ENCODE results near the gene CD81.

DNA sequence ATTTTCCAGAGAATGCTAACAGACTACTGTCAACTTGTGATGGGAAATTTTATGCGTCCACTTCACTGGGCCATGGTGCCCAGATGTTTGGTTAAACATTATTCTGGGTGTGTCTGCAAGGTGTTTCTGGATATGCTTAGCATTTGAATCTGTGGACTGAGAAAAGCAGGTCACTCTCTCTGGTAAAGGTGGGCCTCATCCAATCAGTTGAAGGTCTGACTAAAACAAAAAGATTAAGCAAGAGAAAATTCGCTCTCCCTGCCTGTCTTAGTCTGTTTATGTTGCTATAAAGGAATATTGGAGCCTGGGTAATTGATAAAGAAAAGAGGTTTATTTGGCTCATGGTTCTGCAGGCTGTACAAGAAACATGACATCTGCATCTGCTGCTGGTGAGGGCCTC, 32.1 kb upstream of the CD81 start:
- TF ChIP-seq, protein P1, sequence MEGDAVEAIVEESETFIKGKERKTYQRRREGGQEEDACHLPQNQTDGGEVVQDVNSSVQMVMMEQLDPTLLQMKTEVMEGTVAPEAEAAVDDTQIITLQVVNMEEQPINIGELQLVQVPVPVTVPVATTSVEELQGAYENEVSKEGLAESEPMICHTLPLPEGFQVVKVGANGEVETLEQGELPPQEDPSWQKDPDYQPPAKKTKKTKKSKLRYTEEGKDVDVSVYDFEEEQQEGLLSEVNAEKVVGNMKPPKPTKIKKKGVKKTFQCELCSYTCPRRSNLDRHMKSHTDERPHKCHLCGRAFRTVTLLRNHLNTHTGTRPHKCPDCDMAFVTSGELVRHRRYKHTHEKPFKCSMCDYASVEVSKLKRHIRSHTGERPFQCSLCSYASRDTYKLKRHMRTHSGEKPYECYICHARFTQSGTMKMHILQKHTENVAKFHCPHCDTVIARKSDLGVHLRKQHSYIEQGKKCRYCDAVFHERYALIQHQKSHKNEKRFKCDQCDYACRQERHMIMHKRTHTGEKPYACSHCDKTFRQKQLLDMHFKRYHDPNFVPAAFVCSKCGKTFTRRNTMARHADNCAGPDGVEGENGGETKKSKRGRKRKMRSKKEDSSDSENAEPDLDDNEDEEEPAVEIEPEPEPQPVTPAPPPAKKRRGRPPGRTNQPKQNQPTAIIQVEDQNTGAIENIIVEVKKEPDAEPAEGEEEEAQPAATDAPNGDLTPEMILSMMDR (IDR thresholded peaks at IDR 0.05) = no peak
- no peak for TF ChIP-seq POLR2A (IDR thresholded peaks at IDR 0.05)

All from thyroid gland (tissue), 4 donors.